K562 (cell line): ENCODE results near the gene RELL1. TPM values are rescaled to one million over a fixed set of nuclear protein-coding genes. Genes with fewer than 3 reads are reported as not detected.

Experiments used
- ATAC-seq: fragments of 200-7000 bp; cut with Tn5 transposase; 3 replicates; pipeline ENCODE4 v1.9.1; 2020; ENCODE audit warnings: moderate library complexity
- BruUV-seq: library from RNA; stranded (reverse); fragments of 400-500 nt; replicated peaks from 2 replicates; lab custom pipeline; 2021; lab: Mats Ljungman, UMichigan
- CTCF ChIA-PET: fragments of 300-600 bp; formaldehyde crosslinking; extraction: SDS; loops from one replicate; lab custom pipeline; 2021; ENCODE audit warnings: low intra/inter-chr PET ratio; lab: Yijun Ruan, JAX
- POLR2A ChIA-PET: fragments of 300-600, 350-650 bp; sonication (Branson Sonifier 250); formaldehyde crosslinking; extraction: SDS; loops from one replicate; lab custom pipeline; 2021; ENCODE audit warnings: antibody characterized with exemption, inconsistent platforms; lab: Yijun Ruan, JAX
- DNase-seq, 4 experiments: peaks; one replicate each; pipeline versions ENCODE4 v3.0.0 to v3.0.0-alpha.2; 2011 to 2018; ENCODE audit warnings: low spot score in 3 of 4, mixed read lengths in 3 of 4; ENCODE audit errors: extremely low read depth in 1 of 4
- FAIRE-seq: peaks from 2 replicates; lab custom pipeline; 2011; peaks lifted over from hg19 to GRCh38; lab: Jason Lieb, UNC
- H2AFZ ChIP-seq: 2 replicates; pipeline ENCODE4 v1.6.0; 2011; ENCODE audit warnings: low read depth, low read length, control low read depth, inconsistent platforms
- H3K27ac ChIP-seq: fragments of 200-600 bp; 3 replicates; pipeline ENCODE4 v1.8.0; 2011; ENCODE audit warnings: low read depth, mild to moderate bottlenecking, control low read depth, inconsistent platforms, low read length, moderate library complexity, mixed read lengths; ENCODE audit errors: extremely low read depth
- H3K27me3 ChIP-seq, 2 experiments: fragments of 300-600 bp in 1 of 2; 2 replicates in 1 of 2; 3 replicates in 1 of 2; pipeline versions ENCODE4 v1.6.0 to v1.8.0; 2011; ENCODE audit warnings: inconsistent platforms in 2 of 2, low read length in 2 of 2, mild to moderate bottlenecking in 1 of 2, mixed read lengths in 1 of 2, moderate library complexity in 1 of 2; ENCODE audit not compliant: control insufficient read depth in 2 of 2, insufficient read depth in 2 of 2
- H3K36me3 ChIP-seq: fragments of 300-600 bp; 3 replicates; pipeline ENCODE4 v1.8.0; 2011; ENCODE audit warnings: mild to moderate bottlenecking, low read length, inconsistent platforms; ENCODE audit not compliant: control insufficient read depth, insufficient read depth
- H3K4me1 ChIP-seq, 2 experiments: fragments of 200-600 bp in 1 of 2; replicated peaks in 1 of 2; 2 replicates in 1 of 2; 3 replicates in 1 of 2; pipeline versions ENCODE4 v1.5.1 to v1.8.0; 2011; ENCODE audit warnings: inconsistent platforms in 2 of 2, low read length in 2 of 2, mild to moderate bottlenecking in 1 of 2, mixed read lengths in 1 of 2, moderate library complexity in 1 of 2; ENCODE audit not compliant: control insufficient read depth in 2 of 2, insufficient read depth in 2 of 2
- H3K4me2 ChIP-seq: 2 replicates; pipeline ENCODE4 v1.6.1; 2011; ENCODE audit warnings: low read length, control low read depth, inconsistent platforms, mixed read lengths; ENCODE audit not compliant: insufficient read depth
- H3K4me3 ChIP-seq: fragments of 200-600 bp; sonication (generic), shearing (Covaris generic); 2 replicates; pipeline ENCODE4 v1.5.1; 2016; ENCODE audit warnings: control low read depth, inconsistent platforms
- H3K79me2 ChIP-seq: fragments of 200-600 bp; 3 replicates; pipeline ENCODE4 v1.8.0; 2011; ENCODE audit warnings: low read length, inconsistent platforms; ENCODE audit not compliant: control insufficient read depth, insufficient read depth
- H3K9ac ChIP-seq, 2 experiments: 2 replicates each; pipeline versions ENCODE4 v1.6.0 to v1.6.1; 2011; ENCODE audit warnings: low read depth in 2 of 2, low read length in 2 of 2, control low read depth in 1 of 2, inconsistent platforms in 1 of 2, mild to moderate bottlenecking in 1 of 2, mixed read lengths in 1 of 2; ENCODE audit not compliant: insufficient read depth in 1 of 2
- H3K9me1 ChIP-seq: one replicate; pipeline ENCODE4 v1.6.0; 2011; ENCODE audit warnings: inconsistent platforms, mild to moderate bottlenecking, low read length, moderate library complexity; ENCODE audit not compliant: control insufficient read depth, insufficient read depth
- H3K9me3 ChIP-seq: replicated peaks from 2 replicates; pipeline ENCODE4 v1.5.1; 2011; ENCODE audit warnings: low read depth, low read length, inconsistent platforms; ENCODE audit not compliant: control insufficient read depth, insufficient read depth
- H4K20me1 ChIP-seq: replicated peaks from 2 replicates; pipeline ENCODE4 v1.6.1; 2011; ENCODE audit warnings: low read length, inconsistent platforms, mixed read lengths; ENCODE audit not compliant: control insufficient read depth, insufficient read depth
- ARID2 ChIP-seq: fragments of 450-650 bp; IDR thresholded peaks from 2 replicates; pipeline ENCODE4 v1.6.1; 2017; ENCODE audit warnings: antibody characterized with exemption, mild to moderate bottlenecking
- COPS2 ChIP-seq: fragments of 450-650 bp; conservative IDR thresholded peaks from 2 replicates; pipeline ENCODE4 v1.6.1; 2016; ENCODE audit warnings: mild to moderate bottlenecking, moderate library complexity
- FUS ChIP-seq: fragments of 200-400 bp; formaldehyde crosslinking; optimal IDR thresholded peaks from 2 replicates; pipeline ENCODE3; 2017; ENCODE audit warnings: low read depth, low read length
- HNRNPH1 ChIP-seq: fragments of 200-400 bp; formaldehyde crosslinking; optimal IDR thresholded peaks from 2 replicates; pipeline ENCODE3; 2017; ENCODE audit warnings: low read depth, mild to moderate bottlenecking, low read length, moderate library complexity
- IFI16 ChIP-seq: fragments of 250-450 bp; sonication (Bioruptor Pico); IDR thresholded peaks from 2 replicates; pipeline ENCODE4 v2.1.2; 2022; ENCODE audit warnings: mild to moderate bottlenecking, inconsistent platforms
- JUN ChIP-seq, 2 experiments: sonication (generic) in 1 of 2; formaldehyde crosslinking in 1 of 2; IDR thresholded peaks; 2 replicates each; pipeline versions ENCODE4 v1.6.1 to v1.8.0; 2012 to 2022; ENCODE audit warnings: borderline replicate concordance in 2 of 2, mild to moderate bottlenecking in 2 of 2, improper control_type of control experiment in 1 of 2, low read depth in 1 of 2, low read length in 1 of 2, missing genetic modification reagents in 1 of 2
- KDM1A ChIP-seq, 2 experiments: fragments of 450-650 bp; IDR thresholded peaks; 2 replicates each; pipeline ENCODE4 v1.6.1; 2016; ENCODE audit warnings: mild to moderate bottlenecking in 2 of 2
- NEUROD1 ChIP-seq: fragments of 150-350 bp; IDR thresholded peaks from 2 replicates; pipeline ENCODE4 v1.6.1; 2014; ENCODE audit warnings: borderline replicate concordance, low read length, low read depth; ENCODE audit not compliant: partially characterized antibody
- NR2C2 ChIP-seq, 2 experiments: fragments of 200-800 bp in 1 of 2; sonication (Bioruptor generic) in 1 of 2; sonication (generic) in 1 of 2; formaldehyde crosslinking in 1 of 2; IDR thresholded peaks; 2 replicates each; pipeline versions ENCODE4 v1.6.1 to v1.8.0; 2016 to 2022; ENCODE audit warnings: mild to moderate bottlenecking in 1 of 2, missing compliant biosample characterization in 1 of 2, missing genetic modification characterization in 1 of 2, missing genetic modification reagents in 1 of 2
- NUFIP1 ChIP-seq: fragments of 450-650 bp; IDR thresholded peaks from 2 replicates; pipeline ENCODE4 v1.6.1; 2018; ENCODE audit not compliant: partially characterized antibody
- RAD51 ChIP-seq: fragments of 450-650 bp; IDR thresholded peaks from 2 replicates; pipeline ENCODE4 v1.7.1; 2016; ENCODE audit warnings: low read depth, mild to moderate bottlenecking, borderline replicate concordance
- SMC3 ChIP-seq: conservative IDR thresholded peaks from 2 replicates; pipeline ENCODE4 v1.6.1; 2011; ENCODE audit warnings: low read depth, low read length, improper control_type of control experiment; ENCODE audit not compliant: insufficient read depth
- TAL1 ChIP-seq: fragments of 450-650 bp; IDR thresholded peaks from 2 replicates; pipeline ENCODE4 v1.6.1; 2016; ENCODE audit warnings: mild to moderate bottlenecking
- XRCC4 ChIP-seq: IDR thresholded peaks from one replicate; pipeline ENCODE4 v1.6.1; 2011; ENCODE audit not compliant: insufficient read depth, insufficient read length; ENCODE audit errors: extremely low read depth
- ZFP1 ChIP-seq: fragments of 450-650 bp; formaldehyde crosslinking; IDR thresholded peaks from 2 replicates; pipeline ENCODE4 v1.4.0; 2020; ENCODE audit warnings: mild to moderate bottlenecking, mixed read lengths
- ZFP30 ChIP-seq: fragments of 250-450 bp; sonication (Bioruptor Pico); IDR thresholded peaks from 2 replicates; pipeline ENCODE4 v1.8.0; 2022; ENCODE audit warnings: moderate library complexity, mild to moderate bottlenecking, inconsistent platforms, borderline replicate concordance
- ZNF217 ChIP-seq: sonication (generic); formaldehyde crosslinking; IDR thresholded peaks from 2 replicates; pipeline ENCODE4 v1.8.0; 2022; ENCODE audit warnings: mild to moderate bottlenecking, missing genetic modification reagents
- ZNF408 ChIP-seq: fragments of 250-450 bp; sonication (Bioruptor Pico); IDR thresholded peaks from 2 replicates; pipeline ENCODE4 v1.4.0; 2020; ENCODE audit warnings: low read depth, mild to moderate bottlenecking, moderate library complexity
- WGBS: fragments of 100-300 bp; shearing (Covaris generic); methylation state at CpG from one replicate; pipeline ENCODE4 v1.1.6; 2016; ENCODE audit warnings: low coverage, mixed read lengths; ENCODE audit not compliant: insufficient coverage; ENCODE audit errors: missing lambda C conversion rate; 5-methylcytosine and 5-hydroxymethylcytosine counted together
- in situ Hi-C: fragments of 300-500 bp; cut with MboI; formaldehyde crosslinking; loops from 4 replicates; pipeline ENCODE4 v1.15.0; 2018; ENCODE audit warnings: inconsistent platforms, mixed read lengths
- intact Hi-C: fragments of 100-400 bp; cut with micrococcal nuclease; formaldehyde crosslinking; loops from 2 replicates; pipeline ENCODE4 v1.14.2; 2022
- polyA plus RNA-seq, 8 experiments: library from polyadenylated mRNA; depleted of rRNA in 4 of 8; stranded (reverse) in 5 of 8; unstranded in 3 of 8; fragments of >200 nt; fragmentation: Nextera tagmentation in 2 of 8; fragmentation: Illumina TruSeq in 1 of 8; extraction: Ambion mirVana in 2 of 8; extraction: Trizol in 1 of 8; gene quantifications; 2 replicates each; pipeline versions ENCODE4 v1.2.1 to v1.2.3, GENCODE V29; 2011 to 2014; ENCODE audit warnings: inconsistent platforms in 1 of 8, missing spikeins in 1 of 8
- total RNA-seq, 7 experiments: library from RNA; depleted of rRNA in 6 of 7; stranded (reverse); fragments of >200 nt in 6 of 7; fragmentation: Illumina TruSeq in 2 of 7; extraction: Trizol in 2 of 7; gene quantifications; 2 replicates each; pipeline versions ENCODE4 v1.2.1 to v1.2.3, GENCODE V29; 2011 to 2021; ENCODE audit warnings: low replicate concordance in 1 of 7
- TF ChIP-seq, protein P1 (sequence below): sonication (generic); formaldehyde crosslinking; IDR thresholded peaks from 2 replicates; pipeline ENCODE4 v1.8.0; 2022; ENCODE audit warnings: mild to moderate bottlenecking, missing genetic modification reagents, borderline replicate concordance
- TF ChIP-seq, protein P2 (sequence below): sonication (generic); formaldehyde crosslinking; IDR thresholded peaks from 2 replicates; pipeline ENCODE4 v1.8.1; 2023; ENCODE audit warnings: mild to moderate bottlenecking, missing genetic modification reagents

Gene RELL1
- total and polyA plus RNA-seq, 9 of the 15 experiments (the other 6 are each of a cell fraction or from before 2014, with no cell fraction given): 0.06 to 3.5 (median 1.7) TPM; not detected in 1

DNA sequence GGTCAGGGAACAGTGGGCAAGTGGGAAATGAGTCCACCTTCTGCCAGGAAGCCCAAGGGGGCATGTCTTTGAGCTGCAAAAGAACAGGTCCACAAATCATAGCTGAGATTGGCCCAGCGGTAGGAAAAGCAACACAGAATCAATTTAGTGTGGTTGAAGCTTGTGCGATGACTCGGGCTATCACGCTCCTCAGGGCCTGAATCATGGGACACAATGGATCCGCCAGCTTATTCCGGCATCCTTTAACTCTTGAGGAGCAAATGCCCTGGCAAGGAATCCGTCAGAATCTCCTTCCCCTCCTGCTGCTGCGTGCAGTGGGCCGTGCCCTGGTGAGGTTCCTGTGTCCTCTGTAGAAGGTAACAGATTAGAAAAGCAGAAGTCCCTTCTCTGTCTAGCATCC, 98.0 kb downstream of the RELL1 start (continued):
- TF ChIP-seq ARID2 (no peak), NR2C2 (CRISPR knock-in tag; IDR thresholded peaks at IDR 0.05) (no peak), NR2C2 (tag; IDR thresholded peaks at IDR 0.05) (no peak), ZFP1 (CRISPR knock-in tag) (no peak), JUN (IDR thresholded peaks at IDR 0.05; ENCODE audit: borderline replicate concordance, low read depth, low read length) (no peak), JUN (CRISPR knock-in tag; IDR thresholded peaks at IDR 0.05; ENCODE audit: borderline replicate concordance) (no peak), KDM1A (IDR thresholded peaks at IDR 0.05) (no peak), TAL1 (no peak), NUFIP1 (no peak)
- TF ChIP-seq, protein P1, sequence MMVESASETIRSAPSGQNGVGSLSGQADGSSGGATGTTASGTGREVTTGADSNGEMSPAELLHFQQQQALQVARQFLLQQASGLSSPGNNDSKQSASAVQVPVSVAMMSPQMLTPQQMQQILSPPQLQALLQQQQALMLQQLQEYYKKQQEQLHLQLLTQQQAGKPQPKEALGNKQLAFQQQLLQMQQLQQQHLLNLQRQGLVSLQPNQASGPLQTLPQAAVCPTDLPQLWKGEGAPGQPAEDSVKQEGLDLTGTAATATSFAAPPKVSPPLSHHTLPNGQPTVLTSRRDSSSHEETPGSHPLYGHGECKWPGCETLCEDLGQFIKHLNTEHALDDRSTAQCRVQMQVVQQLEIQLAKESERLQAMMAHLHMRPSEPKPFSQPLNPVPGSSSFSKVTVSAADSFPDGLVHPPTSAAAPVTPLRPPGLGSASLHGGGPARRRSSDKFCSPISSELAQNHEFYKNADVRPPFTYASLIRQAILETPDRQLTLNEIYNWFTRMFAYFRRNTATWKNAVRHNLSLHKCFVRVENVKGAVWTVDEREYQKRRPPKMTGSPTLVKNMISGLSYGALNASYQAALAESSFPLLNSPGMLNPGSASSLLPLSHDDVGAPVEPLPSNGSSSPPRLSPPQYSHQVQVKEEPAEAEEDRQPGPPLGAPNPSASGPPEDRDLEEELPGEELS (CRISPR knock-in tag): no peak

DNA sequence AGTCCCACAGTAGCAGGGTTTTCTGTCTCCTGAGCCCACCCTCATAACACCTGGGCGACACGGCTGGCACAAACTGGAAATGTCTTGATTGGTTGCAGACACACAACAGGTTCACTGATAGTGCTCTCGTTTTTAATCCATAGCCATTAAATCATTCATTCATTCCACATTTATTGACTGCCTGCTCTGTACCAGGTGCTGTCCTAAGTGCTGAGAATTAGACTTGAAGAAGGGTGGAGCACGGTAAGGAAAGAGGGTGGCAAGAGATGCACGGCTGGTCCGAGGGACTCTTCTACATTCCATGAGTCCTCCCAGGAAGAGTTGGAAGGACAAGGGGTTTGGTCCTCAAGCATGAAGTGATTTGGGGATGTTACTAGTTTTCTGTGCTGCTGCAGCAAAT, 100.0 kb downstream of the RELL1 start:
- BruUV-seq: no TSS peak
- no peak overlapping the region for H3K9ac ChIP-seq
- H3K27me3 ChIP-seq: peaks cover 0 to 12% of the 10 kb centered on the region in 2 experiments; a peak in 2 of 5 replicates
- H3K36me3 ChIP-seq: no peaks in the 10 kb centered on the region
- no peaks in the 10 kb centered on the region for H3K9me1 ChIP-seq
- in situ Hi-C loops: no loop called here
- no peak overlapping the region for H3K4me3 ChIP-seq
- no peak for TF ChIP-seq SMC3
- TF ChIP-seq, protein P2, sequence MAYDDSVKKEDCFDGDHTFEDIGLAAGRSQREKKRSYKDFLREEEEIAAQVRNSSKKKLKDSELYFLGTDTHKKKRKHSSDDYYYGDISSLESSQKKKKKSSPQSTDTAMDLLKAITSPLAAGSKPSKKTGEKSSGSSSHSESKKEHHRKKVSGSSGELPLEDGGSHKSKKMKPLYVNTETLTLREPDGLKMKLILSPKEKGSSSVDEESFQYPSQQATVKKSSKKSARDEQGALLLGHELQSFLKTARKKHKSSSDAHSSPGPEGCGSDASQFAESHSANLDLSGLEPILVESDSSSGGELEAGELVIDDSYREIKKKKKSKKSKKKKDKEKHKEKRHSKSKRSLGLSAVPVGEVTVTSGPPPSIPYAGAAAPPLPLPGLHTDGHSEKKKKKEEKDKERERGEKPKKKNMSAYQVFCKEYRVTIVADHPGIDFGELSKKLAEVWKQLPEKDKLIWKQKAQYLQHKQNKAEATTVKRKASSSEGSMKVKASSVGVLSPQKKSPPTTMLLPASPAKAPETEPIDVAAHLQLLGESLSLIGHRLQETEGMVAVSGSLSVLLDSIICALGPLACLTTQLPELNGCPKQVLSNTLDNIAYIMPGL (CRISPR knock-in tag): no peak
- TF ChIP-seq ZNF217 (CRISPR knock-in tag): no peak
- TF ChIP-seq IFI16: no peak
- TF ChIP-seq ZNF408 (CRISPR knock-in tag): no peak
- no peak for TF ChIP-seq NEUROD1
- no peak for TF ChIP-seq ZFP30 (CRISPR knock-in tag)
- no peak for TF ChIP-seq FUS
- TF ChIP-seq XRCC4: no peak
- TF ChIP-seq HNRNPH1: no peak
- TF ChIP-seq COPS2: no peak
- no peak for TF ChIP-seq RAD51
- 0% methylated on average over 6 of the region's 6 CpGs for WGBS
- no peak overlapping the region for H2AFZ ChIP-seq
- H3K79me2 ChIP-seq: no peaks in the 10 kb centered on the region
- H3K27ac ChIP-seq: no peak overlapping the region
- FAIRE-seq (no peak), ATAC-seq (no peak), DNase-seq (no peak)
- ChIA-PET CTCF (no interaction called here), POLR2A (no interaction called here)
- no peaks in the 10 kb centered on the region for H4K20me1 ChIP-seq
- intact Hi-C loops: no loop called here
- no peaks in the 10 kb centered on the region for H3K9me3 ChIP-seq
- no peaks in the 10 kb centered on the region for H3K4me1 ChIP-seq
- no peak overlapping the region for H3K4me2 ChIP-seq
